ENCODE measurements around the gene NR2F1-AS1. TPM values are rescaled to one million over a fixed set of nuclear protein-coding genes. Genes with fewer than 3 reads are reported as not detected.
A peak's percentile ranks its signal among the peaks of the same experiment; 100 is the strongest.

NR2F1-AS1 gene
- total RNA-seq, 1 experiment from 2014 or later, result 34.4 TPM

GRCh38 chr5:93385655-93386054 lies 195.4 kb downstream of the NR2F1-AS1 start:
- peak; percentile 49 for DNase-seq (ENCODE audit: low read depth)

GRCh38 chr5:93384995-93385394 lies 196.0 kb downstream of the NR2F1-AS1 start:
- no peak for DNase-seq (ENCODE audit: low read depth)

- DNase-seq (ENCODE audit: low read depth), result no peak
These were observed 197.0 kb downstream of the NR2F1-AS1 start for GRCh38 chr5:93384026-93384425.

- no peak for DNase-seq (ENCODE audit: low read depth)
These were observed 198.7 kb downstream of the NR2F1-AS1 start for GRCh38 chr5:93382188-93382825.

GRCh38 chr5:93381057-93381456 lies 200.0 kb downstream of the NR2F1-AS1 start:
- peak; percentile 4 for DNase-seq (ENCODE audit: low read depth)

- peak; percentile 83 for DNase-seq (ENCODE audit: low read depth)
These were observed 202.9 kb downstream of the NR2F1-AS1 start for GRCh38 chr5:93378073-93378472.

- DNase-seq (ENCODE audit: low read depth), result no peak
These were observed 209.1 kb downstream of the NR2F1-AS1 start for GRCh38 chr5:93371893-93372292.

- DNase-seq (ENCODE audit: low read depth), result no peak
These were observed 216.6 kb downstream of the NR2F1-AS1 start for GRCh38 chr5:93364378-93364777.

- DNase-seq (ENCODE audit: low read depth), result no peak
These were observed 220.5 kb downstream of the NR2F1-AS1 start for GRCh38 chr5:93360436-93361088.

GRCh38 chr5:93359960-93360305 lies 221.1 kb downstream of the NR2F1-AS1 start:
- DNase-seq (ENCODE audit: low read depth), result no peak

Other genes with a start within 250 kb of the NR2F1-AS1 start
- gene NR2F1, start 2.0 kb upstream of the NR2F1-AS1 start, total RNA-seq (2014; rRNA removed; shearing (Covaris generic)), result 36.3 and 67.9 TPM in 2 replicates
- 0.02 TPM in 1 of 2 replicates, not detected in the other for gene POU5F2, start 160.4 kb upstream of the NR2F1-AS1 start, total RNA-seq (2014; rRNA removed; shearing (Covaris generic))

Data from M059J (cell line).